IMR-90 (cell line): ENCODE results near the gene FYB2. TPM values are rescaled to one million over a fixed set of nuclear protein-coding genes. Genes with fewer than 3 reads are reported as not detected.
A peak's percentile ranks its signal among the peaks of the same experiment; 100 is the strongest.

Source experiments
- ATAC-seq: fragments of 200-7000 bp; cut with Tn5 transposase; 2 replicates; pipeline ENCODE4 v1.9.1; 2020; ENCODE audit warnings: low read depth, mild to moderate bottlenecking, moderate library complexity
- BruUV-seq: library from RNA; stranded (reverse); fragments of 400-500 nt; replicated peaks from 2 replicates; lab custom pipeline; 2021; lab: Mats Ljungman, UMichigan
- CTCF ChIA-PET: fragments of 300-600 bp; formaldehyde crosslinking; extraction: SDS; loops from one replicate; lab custom pipeline; 2021; ENCODE audit warnings: antibody characterized with exemption; lab: Yijun Ruan, JAX
- POLR2A ChIA-PET: fragments of 300-600 bp; sonication (Branson Sonifier 250); formaldehyde crosslinking; loops from one replicate; lab custom pipeline; 2022; ENCODE audit warnings: antibody characterized with exemption; ENCODE audit not compliant: unreplicated experiment; lab: Charles Lee
- DNase-seq: peaks from one replicate; pipeline ENCODE4 v3.0.0; 2013
- H2AFZ ChIP-seq: replicated peaks from 2 replicates; pipeline ENCODE3; 2013; ENCODE audit warnings: low read length, mild to moderate bottlenecking; ENCODE audit not compliant: poor library complexity
- H2AK5ac ChIP-seq: 2 replicates; pipeline ENCODE4 v1.6.1; 2013; ENCODE audit warnings: low read depth, low read length, inconsistent platforms
- H2AK9ac ChIP-seq: replicated peaks from 2 replicates; pipeline ENCODE3; 2013; ENCODE audit warnings: mild to moderate bottlenecking, low read depth, low read length, moderate library complexity; ENCODE audit not compliant: poor library complexity
- H2BK120ac ChIP-seq: 2 replicates; pipeline ENCODE4 v1.6.1; 2013; ENCODE audit warnings: low read depth, low read length, inconsistent platforms
- H2BK15ac ChIP-seq: 3 replicates; pipeline ENCODE4 v1.6.1; 2013; ENCODE audit warnings: low read depth, low read length, inconsistent platforms
- H2BK20ac ChIP-seq: 2 replicates; pipeline ENCODE4 v1.6.1; 2013; ENCODE audit warnings: low read depth, mild to moderate bottlenecking, inconsistent platforms, low read length, moderate library complexity
- H2BK5ac ChIP-seq: 2 replicates; pipeline ENCODE4 v1.6.1; 2013; ENCODE audit warnings: mild to moderate bottlenecking, low read depth, low read length, inconsistent platforms; ENCODE audit not compliant: poor library complexity, severe bottlenecking
- H3K14ac ChIP-seq: replicated peaks from 2 replicates; pipeline ENCODE4 v1.6.1; 2013; ENCODE audit warnings: low read depth, low read length, inconsistent platforms
- H3K18ac ChIP-seq: 2 replicates; pipeline ENCODE4 v1.6.1; 2013; ENCODE audit warnings: low read depth, low read length, control low read depth
- H3K23ac ChIP-seq: 2 replicates; pipeline ENCODE4 v1.6.1; 2013; ENCODE audit warnings: low read depth, low read length, inconsistent platforms
- H3K27ac ChIP-seq: 2 replicates; pipeline ENCODE4 v1.5.1; 2013; ENCODE audit warnings: mild to moderate bottlenecking, control low read depth, low read length; ENCODE audit not compliant: insufficient read depth
- H3K27me3 ChIP-seq: 2 replicates; pipeline ENCODE4 v1.6.1; 2013; ENCODE audit warnings: low read length; ENCODE audit not compliant: control insufficient read depth, insufficient read depth
- H3K36me3 ChIP-seq: 2 replicates; pipeline ENCODE4 v1.6.1; 2013; ENCODE audit warnings: low read length, mixed read lengths; ENCODE audit not compliant: control insufficient read depth, insufficient read depth
- H3K4ac ChIP-seq: 2 replicates; pipeline ENCODE4 v1.6.1; 2013; ENCODE audit warnings: low read depth, low read length, inconsistent platforms
- H3K4me1 ChIP-seq: 2 replicates; pipeline ENCODE4 v1.6.1; 2013; ENCODE audit warnings: low read length, mixed read lengths; ENCODE audit not compliant: control insufficient read depth, insufficient read depth
- H3K4me2 ChIP-seq: 2 replicates; pipeline ENCODE4 v1.6.1; 2013; ENCODE audit warnings: low read depth, mild to moderate bottlenecking, control low read depth, low read length, moderate library complexity
- H3K4me3 ChIP-seq: 2 replicates; pipeline ENCODE4 v1.5.1; 2013; ENCODE audit warnings: low read depth, mild to moderate bottlenecking, control low read depth, low read length, moderate library complexity; ENCODE audit not compliant: insufficient read depth
- H3K56ac ChIP-seq: 2 replicates; pipeline ENCODE4 v1.6.1; 2013; ENCODE audit warnings: low read length, inconsistent platforms; ENCODE audit not compliant: insufficient read depth; ENCODE audit errors: extremely low read depth
- H3K79me1 ChIP-seq, 2 experiments: 2 replicates each; pipeline ENCODE4 v1.6.1; 2013; ENCODE audit warnings: low read length in 2 of 2, inconsistent platforms in 1 of 2, low read depth in 1 of 2
- H3K9ac ChIP-seq: 2 replicates; pipeline ENCODE4 v1.6.1; 2013; ENCODE audit warnings: low read depth, low read length, control low read depth
- H3K9me1 ChIP-seq: 2 replicates; pipeline ENCODE4 v1.6.1; 2013; ENCODE audit warnings: low read length, inconsistent platforms; ENCODE audit not compliant: insufficient read depth
- H3K9me3 ChIP-seq: 2 replicates; pipeline ENCODE4 v1.6.1; 2013; ENCODE audit warnings: low read length; ENCODE audit not compliant: control insufficient read depth, insufficient read depth
- H4K20me1 ChIP-seq: 2 replicates; pipeline ENCODE4 v1.6.1; 2013; ENCODE audit warnings: low read length, inconsistent platforms; ENCODE audit not compliant: insufficient read depth
- H4K5ac ChIP-seq: 2 replicates; pipeline ENCODE4 v1.6.1; 2013; ENCODE audit warnings: mild to moderate bottlenecking, low read depth, low read length, control low read depth
- H4K8ac ChIP-seq, 2 experiments: 2 replicates each; pipeline ENCODE4 v1.6.1; 2013; ENCODE audit warnings: low read depth in 2 of 2, low read length in 2 of 2, control low read depth in 1 of 2, inconsistent platforms in 1 of 2
- H4K91ac ChIP-seq: 2 replicates; pipeline ENCODE4 v1.6.1; 2013; ENCODE audit warnings: low read depth, low read length, inconsistent platforms; ENCODE audit not compliant: insufficient read depth
- CHD1 ChIP-seq: IDR thresholded peaks from 2 replicates; pipeline ENCODE4 v1.6.1; 2012; ENCODE audit warnings: low read depth, low read length, improper control_type of control experiment
- CTCF ChIP-seq: conservative IDR thresholded peaks from 2 replicates; pipeline ENCODE4 v1.5.1; 2012; ENCODE audit warnings: mild to moderate bottlenecking, low read depth, low read length, improper control_type of control experiment
- ELK1 ChIP-seq: fragments of 150-350 bp; IDR thresholded peaks from 2 replicates; pipeline ENCODE4 v1.6.1; 2016; ENCODE audit warnings: low read depth, mild to moderate bottlenecking, low read length, moderate library complexity, borderline replicate concordance
- FOS ChIP-seq: fragments of 150-350 bp; IDR thresholded peaks from 2 replicates; pipeline ENCODE4 v1.6.1; 2016; ENCODE audit warnings: low read depth, low read length
- MAZ ChIP-seq: IDR thresholded peaks from 2 replicates; pipeline ENCODE4 v1.6.1; 2012; ENCODE audit warnings: low read depth, mild to moderate bottlenecking, low read length, improper control_type of control experiment, moderate library complexity, borderline replicate concordance
- RCOR1 ChIP-seq: IDR thresholded peaks from 2 replicates; pipeline ENCODE4 v1.6.1; 2012; ENCODE audit warnings: mild to moderate bottlenecking, low read length, improper control_type of control experiment; ENCODE audit not compliant: insufficient replicate concordance
- RFX5 ChIP-seq: IDR thresholded peaks from 2 replicates; pipeline ENCODE4 v1.8.0; 2012; ENCODE audit warnings: low read depth, mild to moderate bottlenecking, low read length, moderate library complexity
- WGBS, 2 experiments: methylation state at CpG; one replicate each; pipeline versions ENCODE4 v1.1.5 to v1.1.7; 2013; ENCODE audit warnings: missing lambda C conversion rate in 2 of 2; ENCODE audit not compliant: insufficient read length in 1 of 2; ENCODE audit errors: extremely low coverage in 2 of 2; 5-methylcytosine and 5-hydroxymethylcytosine counted together
- dilution Hi-C: fragments of 300-500 bp; cut with HindIII; formaldehyde crosslinking; loops from one replicate; pipeline ENCODE4 v1.14.3; 2018; ENCODE audit warnings: low sequenced_read_pairs; ENCODE audit not compliant: unreplicated experiment
- in situ Hi-C: fragments of 300-500 bp; cut with MboI; formaldehyde crosslinking; loops from 3 replicates; pipeline ENCODE4 v1.14.3; 2019; ENCODE audit warnings: low sequenced_read_pairs, inconsistent platforms, mixed read lengths
- intact Hi-C: fragments of 100-400 bp; cut with micrococcal nuclease; formaldehyde crosslinking; loops from 2 replicates; pipeline ENCODE4 v1.10.0; 2022
- polyA plus RNA-seq, 3 experiments: library from polyadenylated mRNA; depleted of rRNA; stranded (reverse); fragments of >200 nt; gene quantifications; 2 replicates each; pipeline ENCODE4 v1.2.3, GENCODE V29; 2012; ENCODE audit warnings: low replicate concordance in 1 of 3
- total RNA-seq: library from RNA; depleted of rRNA; stranded (reverse); fragments of >200 nt; gene quantifications from 2 replicates; pipeline ENCODE4 v1.2.3, GENCODE V29; 2012

The FYB2 gene
- total and polyA plus RNA-seq, 2 of the 4 experiments (the other 2 are of a cell fraction): under 0.01 TPM; not detected in 1

DNA sequence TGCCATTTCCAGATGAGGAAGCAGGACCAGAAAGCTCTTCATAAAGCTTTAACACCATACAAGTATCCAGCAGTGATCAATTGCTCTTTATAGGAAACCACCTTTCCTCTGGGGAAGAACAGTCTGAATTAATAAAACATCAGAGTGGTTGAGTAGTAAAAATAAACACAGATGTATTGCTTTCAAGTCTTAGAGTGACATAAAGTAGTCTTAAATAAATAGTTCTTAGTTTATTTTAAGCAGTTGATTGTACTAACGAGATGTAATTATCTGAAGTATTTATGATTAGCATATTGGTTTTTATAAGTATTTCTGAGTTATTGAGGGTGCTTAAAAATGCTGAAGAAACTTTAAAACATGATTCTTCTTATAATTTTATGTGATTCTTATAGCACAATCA is 107.1 kb downstream of the FYB2 start:
- POLR2A ChIA-PET: no interaction called here
- H3K4me1 ChIP-seq: peaks cover 5% of the 10 kb centered on the region
- dilution Hi-C loops: no loop called here

More for the DNA sequence above, 107.1 kb downstream of the FYB2 start:
- DNase-seq (no peak), ATAC-seq (no peak; the same call in 1 of the 2 replicates)
- no peak overlapping the region for H4K5ac ChIP-seq
- no peaks in the 10 kb centered on the region for H3K79me1 ChIP-seq
- H3K4me3 ChIP-seq: no peak overlapping the region
- no peaks in the 10 kb centered on the region for H3K27me3 ChIP-seq
- no peak overlapping the region for H2AK9ac ChIP-seq
- H4K91ac ChIP-seq: no peak overlapping the region
- H2BK15ac ChIP-seq: 0 out of 3 replicates have a peak overlapping the region, but pooled peaks have one; percentile 29
- no peak overlapping the region for H3K14ac ChIP-seq
- BruUV-seq: no TSS peak
- no peaks in the 10 kb centered on the region for H3K9me3 ChIP-seq
- H2BK20ac ChIP-seq: peak overlapping the region; percentile 58; the same call in 1 of the 2 replicates
- CTCF ChIA-PET: interaction anchor here (0.5 to 1.4 kb wide), 3 partner anchors 9 to 1428 kb away, joined by 3 to 6 read pairs (median 5); no protein-coding TSS in a partner anchor
- peak overlapping the region in 1 of 2 experiments; percentile 57; a peak in 1 of 4 replicates for H4K8ac ChIP-seq
- no peak overlapping the region for H3K56ac ChIP-seq
- H2BK120ac ChIP-seq: peak overlapping the region; percentile 72; the same call in 1 of the 2 replicates
- peak overlapping the region; percentile 20; the same call in 1 of the 2 replicates for H3K23ac ChIP-seq
- no peak overlapping the region for H2AFZ ChIP-seq
- H3K9ac ChIP-seq: no peak overlapping the region
- no CpG with 5 or more reads among the region's 1 CpG for WGBS, 2 experiments
- H2AK5ac ChIP-seq: no peak overlapping the region
- no peak overlapping the region for H3K27ac ChIP-seq
- in situ Hi-C loops: no loop called here
- peak overlapping the region; percentile 38; the same call in 1 of the 2 replicates for H3K4ac ChIP-seq
- intact Hi-C loops: no loop called here
- no peaks in the 10 kb centered on the region for H4K20me1 ChIP-seq
- TF ChIP-seq MAZ (no peak), ELK1 (no peak), FOS (no peak), RFX5 (no peak), CHD1 (no peak), RCOR1 (no peak), CTCF (no peak)
- H3K36me3 ChIP-seq: peaks cover 3% of the 10 kb centered on the region; the same call in 1 of the 2 replicates
- H2BK5ac ChIP-seq: peak overlapping the region; percentile 17
- peak overlapping the region; percentile 89; the same call in 1 of the 2 replicates for H3K18ac ChIP-seq
- H3K9me1 ChIP-seq: no peaks in the 10 kb centered on the region
- H3K4me2 ChIP-seq: peak overlapping the region; percentile 63; the same call in 1 of the 2 replicates
